Activated T-helper 2 cell treated with anti-CD3 and anti-CD28 coated beads, Interferon-gamma antibody, Interleukin-2, Interleukin-4, amounts not matched to agents 10 μg/mL and 5 μg/mL and 100 μg/mL, durations not matched to agents 14 hours and 24 hours and 36 hours (primary cell): ENCODE measurements around the gene MYO18A. TPM values are rescaled to one million over a fixed set of nuclear protein-coding genes. Genes with fewer than 3 reads are reported as not detected.
A peak's percentile ranks its signal among the peaks of the same experiment; 100 is the strongest.

ENCODE experiments used
- DNase-seq: peaks from one replicate; pipeline ENCODE4 v3.0.0; 2021; ENCODE audit warnings: low spot score
- H3K27ac Mint-ChIP-seq: one replicate; pipeline ENCODE4 v1.8.0; 2021; ENCODE audit warnings: mixed read lengths
- H3K27me3 Mint-ChIP-seq: one replicate; pipeline ENCODE4 v1.8.0; 2021; ENCODE audit warnings: low read depth, mixed read lengths
- H3K36me3 Mint-ChIP-seq: one replicate; pipeline ENCODE4 v1.8.0; 2021; ENCODE audit warnings: low read depth, mixed read lengths
- H3K4me1 Mint-ChIP-seq: one replicate; pipeline ENCODE4 v1.8.0; 2021; ENCODE audit warnings: low read depth, mixed read lengths
- H3K4me3 Mint-ChIP-seq: one replicate; pipeline ENCODE4 v1.8.0; 2021; ENCODE audit warnings: low read depth, mild to moderate bottlenecking, moderate library complexity, mixed read lengths
- H3K9me3 Mint-ChIP-seq: one replicate; pipeline ENCODE4 v1.8.0; 2021; ENCODE audit warnings: mixed read lengths
- intact Hi-C: fragments of 100-400 bp; cut with micrococcal nuclease; formaldehyde crosslinking; loops from one replicate; pipeline ENCODE4 v1.15.1; 2023
- total RNA-seq: library from RNA; stranded (reverse); gene quantifications from 2 replicates; pipeline ENCODE4 v1.2.3, GENCODE V29; 2022

MYO18A gene
- total RNA-seq, 1 donor from 2014 or later, result 49.5 TPM

DNA sequence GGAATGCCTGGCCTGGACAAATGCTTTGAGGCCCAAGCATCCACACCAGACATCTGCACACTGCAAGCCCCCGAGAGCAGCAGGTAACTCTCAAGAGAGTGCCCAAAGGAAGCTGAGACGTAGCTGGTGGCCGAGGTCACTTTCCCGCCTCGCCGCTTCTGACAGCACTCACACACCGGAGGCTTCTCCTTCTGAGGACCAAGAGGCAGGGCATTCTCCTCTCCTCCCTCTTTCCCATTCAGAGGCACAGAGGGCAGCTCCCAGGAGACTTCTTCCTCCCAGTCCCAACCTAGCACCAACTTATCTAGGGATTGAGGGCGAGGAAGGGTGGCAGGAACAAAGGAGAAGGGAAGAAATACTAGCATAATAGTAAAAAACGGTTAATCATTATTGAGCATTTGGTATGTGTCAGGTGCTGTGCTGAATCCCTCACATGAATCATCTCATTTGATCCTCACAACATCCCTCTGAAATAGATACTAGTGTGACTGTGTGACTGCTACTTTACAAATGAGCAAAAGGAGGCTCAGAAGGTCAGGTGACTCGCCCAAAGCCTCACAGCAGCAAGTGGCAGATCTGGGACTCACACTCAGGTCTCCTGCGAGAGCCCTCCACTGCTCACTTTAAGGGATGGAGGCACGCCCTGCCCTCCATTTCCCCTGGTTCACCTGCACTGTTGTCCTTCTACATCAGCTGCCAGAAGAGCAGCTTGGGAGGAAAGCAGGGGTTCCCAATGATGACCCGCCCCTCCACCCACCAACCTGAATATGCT is 41.8 kb downstream of the MYO18A start:
- peak overlapping the region; percentile 89 for H3K4me3 Mint-ChIP-seq
- no peaks in the 10 kb centered on the region for H3K27me3 Mint-ChIP-seq
- H3K9me3 Mint-ChIP-seq, result no peaks in the 10 kb centered on the region
- peaks cover 57% of the 10 kb centered on the region for H3K4me1 Mint-ChIP-seq
- intact Hi-C loops, result loop anchor here (5.0 kb wide), 1 partner anchor 39 kb away; no protein-coding TSS in a partner anchor
- H3K27ac Mint-ChIP-seq, result peak overlapping the region; percentile 99
- DNase-seq, result peak; percentile 50
- H3K36me3 Mint-ChIP-seq, result peaks cover 22% of the 10 kb centered on the region

DNA sequence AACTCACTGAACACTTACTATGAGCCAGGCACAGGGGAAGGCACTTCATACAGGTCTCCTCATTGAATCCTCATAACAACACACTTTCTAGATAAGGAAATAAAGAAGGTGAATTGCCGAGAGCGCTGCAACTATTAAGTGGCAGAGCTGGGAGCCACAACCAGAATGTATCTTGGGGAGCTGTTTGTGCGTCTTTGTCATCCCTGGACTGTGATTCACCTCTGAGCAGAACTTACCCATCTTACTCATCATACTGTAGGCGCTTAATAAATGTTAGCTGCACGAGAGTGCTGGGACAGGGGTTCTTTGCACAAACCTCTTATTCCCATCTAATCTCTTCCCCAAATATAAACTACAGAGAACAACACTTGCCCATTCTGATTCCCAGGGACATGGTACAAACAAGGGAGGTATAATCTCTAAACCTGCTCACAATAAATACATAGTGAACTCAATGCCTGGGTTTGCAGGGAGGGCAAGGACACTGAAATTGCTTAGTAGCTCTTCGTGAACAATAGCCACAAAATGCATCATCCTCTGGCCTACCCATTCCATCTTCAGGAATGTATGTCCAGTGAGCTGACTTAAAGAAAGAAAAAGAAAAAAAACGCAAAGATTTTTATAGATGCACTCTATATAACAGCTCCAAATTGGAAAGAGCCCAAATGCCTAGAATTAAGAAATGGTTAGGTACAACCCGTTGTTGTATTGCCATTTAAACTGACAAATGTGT is 43.0 kb downstream of the MYO18A start:
- peak overlapping the region; percentile 99 for H3K27ac Mint-ChIP-seq
- DNase-seq, result no peak
- H3K9me3 Mint-ChIP-seq, result no peaks in the 10 kb centered on the region
- peaks cover 65% of the 10 kb centered on the region for H3K4me1 Mint-ChIP-seq
- peak overlapping the region; percentile 89 for H3K4me3 Mint-ChIP-seq
- H3K27me3 Mint-ChIP-seq, result no peaks in the 10 kb centered on the region
- peaks cover 25% of the 10 kb centered on the region for H3K36me3 Mint-ChIP-seq
- intact Hi-C loops, result loop anchor here (5.0 kb wide), 1 partner anchor 40 kb away; no protein-coding TSS in a partner anchor

DNA sequence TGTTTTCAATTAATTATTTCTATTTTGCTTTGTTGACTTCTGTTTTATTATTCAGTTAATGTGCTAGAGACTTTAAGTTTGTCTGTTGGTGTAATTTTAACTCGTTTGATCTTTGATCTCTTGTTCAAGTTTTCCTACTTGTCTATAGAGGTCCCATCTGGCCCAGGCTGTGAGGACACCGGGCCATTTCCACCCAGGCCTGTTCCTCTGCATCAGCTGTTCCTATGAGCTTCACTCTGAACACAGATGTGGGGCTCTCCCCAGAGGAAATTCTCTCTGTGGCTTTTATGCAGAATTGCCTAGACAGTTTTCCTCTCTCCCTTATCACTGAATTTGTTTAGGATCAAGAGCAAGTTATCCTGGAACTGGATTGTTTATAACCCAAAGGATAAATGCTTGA is 44.7 kb downstream of the MYO18A start:
- no peak for DNase-seq

GRCh38 chr17:29133121-29133713 is 47.0 kb downstream of the MYO18A start:
- H3K4me3 Mint-ChIP-seq, result no peak overlapping the region
- no peak for DNase-seq
- intact Hi-C loops, result no loop called here
- no peaks in the 10 kb centered on the region for H3K9me3 Mint-ChIP-seq
- H3K27ac Mint-ChIP-seq, result peak overlapping the region; percentile 63
- peaks cover 25% of the 10 kb centered on the region for H3K36me3 Mint-ChIP-seq
- no peaks in the 10 kb centered on the region for H3K27me3 Mint-ChIP-seq
- peaks cover 55% of the 10 kb centered on the region for H3K4me1 Mint-ChIP-seq

More for the DNA sequence above, 44.7 kb downstream of the MYO18A start:
- peaks cover 70% of the 10 kb centered on the region for H3K4me1 Mint-ChIP-seq
- peak overlapping the region; percentile 57 for H3K27ac Mint-ChIP-seq
- H3K9me3 Mint-ChIP-seq, result no peaks in the 10 kb centered on the region
- intact Hi-C loops, result loop anchor here (5.0 kb wide), 1 partner anchor 42 kb away; no protein-coding TSS in a partner anchor
- no peaks in the 10 kb centered on the region for H3K27me3 Mint-ChIP-seq
- peaks cover 25% of the 10 kb centered on the region for H3K36me3 Mint-ChIP-seq
- no peak overlapping the region for H3K4me3 Mint-ChIP-seq

DNA sequence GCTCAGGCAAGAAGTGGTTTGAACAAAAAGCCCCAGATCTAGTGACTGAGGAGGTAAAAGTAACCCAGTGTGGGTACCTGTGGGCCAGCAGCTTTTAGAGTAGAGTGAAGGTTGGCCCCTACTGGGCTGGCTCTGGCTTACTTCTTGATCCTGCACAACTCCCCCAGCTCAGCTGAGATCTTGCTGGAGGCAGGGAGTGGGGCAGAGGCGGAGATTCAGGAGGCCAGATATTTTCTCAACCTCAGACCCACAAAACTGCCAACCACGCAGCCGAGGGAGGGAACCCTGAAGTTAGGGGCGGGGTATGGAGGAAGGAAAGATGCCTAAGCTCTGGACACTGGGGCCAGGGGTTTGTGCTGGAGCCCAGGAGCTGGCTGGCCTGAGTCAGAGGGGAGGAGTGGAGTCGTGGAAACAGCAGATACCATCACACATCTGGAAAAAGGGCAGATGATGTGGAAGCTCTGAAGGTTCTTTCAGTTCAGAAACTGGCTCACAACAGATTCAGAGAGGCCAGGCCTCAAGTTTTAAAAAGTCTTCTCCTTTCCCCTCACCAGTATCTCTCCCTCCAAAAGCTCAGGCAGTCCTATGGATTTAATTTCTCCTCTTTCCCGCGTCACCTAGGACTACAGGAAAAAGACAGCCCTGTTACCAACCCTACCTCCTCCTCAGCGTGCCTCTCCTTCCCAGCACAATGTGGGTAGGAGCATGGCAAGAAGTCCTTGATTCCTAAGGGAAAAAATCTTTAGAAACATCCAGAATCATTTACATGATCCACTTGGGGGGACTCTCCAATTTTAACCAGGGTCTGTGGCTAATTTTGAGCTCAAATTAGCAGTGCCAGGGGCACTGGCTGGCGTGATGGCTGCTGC is 48.1 kb downstream of the MYO18A start:
- peaks cover 44% of the 10 kb centered on the region for H3K4me1 Mint-ChIP-seq
- peaks cover 21% of the 10 kb centered on the region for H3K36me3 Mint-ChIP-seq
- H3K4me3 Mint-ChIP-seq, result no peak overlapping the region
- intact Hi-C loops, result no loop called here
- H3K27me3 Mint-ChIP-seq, result no peaks in the 10 kb centered on the region
- H3K27ac Mint-ChIP-seq, result peak overlapping the region; percentile 88
- H3K9me3 Mint-ChIP-seq, result no peaks in the 10 kb centered on the region
- no peak for DNase-seq

DNA sequence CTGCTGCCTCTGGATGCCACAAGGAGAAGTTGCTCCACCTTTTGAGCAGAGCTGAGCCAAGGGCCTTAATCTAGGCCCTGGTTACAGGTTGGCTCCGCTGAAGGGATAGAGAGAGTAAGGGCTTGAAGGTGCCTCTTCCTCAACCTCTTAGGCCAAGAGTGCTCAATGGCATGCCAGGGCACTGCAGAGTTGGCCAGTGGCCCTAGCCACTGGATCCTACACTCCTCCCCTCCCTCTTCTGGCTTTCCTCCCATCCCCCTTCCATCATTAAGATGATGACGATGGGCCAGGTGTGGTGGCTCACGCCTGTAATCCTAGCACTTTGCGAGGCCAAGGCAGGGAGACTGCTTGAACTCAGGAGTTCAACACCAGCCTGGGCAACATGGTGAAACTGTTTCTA is 50.5 kb downstream of the MYO18A start:
- DNase-seq, result no peak
- intact Hi-C loops, result no loop called here
- H3K36me3 Mint-ChIP-seq, result peaks cover 7% of the 10 kb centered on the region
- H3K9me3 Mint-ChIP-seq, result no peaks in the 10 kb centered on the region
- H3K27ac Mint-ChIP-seq, result no peak overlapping the region
- H3K4me3 Mint-ChIP-seq, result no peak overlapping the region
- H3K27me3 Mint-ChIP-seq, result no peaks in the 10 kb centered on the region
- H3K4me1 Mint-ChIP-seq, result peaks cover 30% of the 10 kb centered on the region

DNA sequence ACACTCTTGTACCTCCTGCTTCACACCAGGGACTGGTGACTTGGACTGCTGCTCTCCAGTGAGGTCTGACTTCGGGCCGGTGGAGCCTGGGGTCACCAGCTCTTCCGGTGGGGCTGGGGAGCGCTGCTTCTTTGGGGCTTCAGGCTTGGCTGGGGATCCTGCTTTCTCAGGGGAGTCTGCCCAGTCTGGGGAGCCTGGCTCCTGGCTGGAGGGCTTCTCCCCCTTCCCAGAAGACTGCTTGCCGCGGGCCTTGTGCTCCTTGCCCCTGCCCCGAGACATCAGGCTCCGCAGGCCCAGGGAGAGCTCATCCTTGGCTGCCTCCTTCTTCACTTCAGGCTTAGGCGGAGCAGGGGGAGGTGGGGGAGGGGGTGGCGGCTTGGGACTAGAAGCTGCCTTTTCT is 52.4 kb downstream of the MYO18A start:
- Mint-ChIP-seq H3K9me3 (no peaks in the 10 kb centered on the region), H3K4me1 (peaks cover 21% of the 10 kb centered on the region), H3K36me3 (no peaks in the 10 kb centered on the region), H3K4me3 (no peak overlapping the region), H3K27me3 (no peaks in the 10 kb centered on the region), H3K27ac (no peak overlapping the region)
- no peak for DNase-seq
- intact Hi-C loops, result no loop called here

DNA sequence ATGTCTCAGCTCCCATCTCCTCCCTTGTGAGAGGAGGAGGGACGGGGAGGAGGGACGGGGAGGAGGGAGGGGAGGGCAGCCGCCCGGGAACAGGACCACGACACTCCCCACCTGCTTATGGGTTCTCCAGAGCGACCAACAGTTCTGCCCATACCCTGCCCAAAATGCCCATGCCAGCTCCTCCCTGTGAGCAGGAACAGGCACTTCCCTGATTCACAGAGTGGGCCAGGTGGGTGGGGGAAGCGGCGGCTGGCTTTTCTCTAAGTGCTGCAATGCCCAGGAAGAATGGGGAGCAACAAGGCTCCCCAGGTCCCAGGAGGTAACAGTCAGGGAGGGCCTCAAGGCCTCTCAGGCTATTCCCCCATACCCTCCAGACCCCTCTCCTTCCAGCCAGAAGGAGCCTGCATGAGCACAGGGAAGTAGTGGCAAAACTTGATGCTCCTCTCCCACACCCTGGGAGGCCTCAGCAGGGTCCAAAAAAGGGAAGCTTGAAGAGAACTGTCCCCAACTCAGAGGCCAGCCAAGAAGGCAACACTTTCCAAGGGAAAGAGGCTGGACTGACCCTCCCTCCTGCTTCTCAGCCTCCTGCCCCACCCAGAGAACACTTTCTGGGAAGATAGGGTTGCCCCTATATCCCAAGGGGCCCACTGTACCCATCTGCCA is 53.8 kb downstream of the MYO18A start:
- Mint-ChIP-seq H3K4me3 (no peak overlapping the region), H3K36me3 (no peaks in the 10 kb centered on the region), H3K4me1 (peaks cover 7% of the 10 kb centered on the region), H3K27ac (peak overlapping the region; percentile 55), H3K27me3 (no peaks in the 10 kb centered on the region), H3K9me3 (no peaks in the 10 kb centered on the region)
- no peak for DNase-seq
- intact Hi-C loops, result no loop called here

- H3K27ac Mint-ChIP-seq, result no peak overlapping the region
- DNase-seq, result no peak
- no peak overlapping the region for H3K4me3 Mint-ChIP-seq
- H3K36me3 Mint-ChIP-seq, result peaks cover 4% of the 10 kb centered on the region
- H3K4me1 Mint-ChIP-seq, result peaks cover 1% of the 10 kb centered on the region
- H3K9me3 Mint-ChIP-seq, result no peaks in the 10 kb centered on the region
- intact Hi-C loops, result no loop called here
- no peaks in the 10 kb centered on the region for H3K27me3 Mint-ChIP-seq
Measured at GRCh38 chr17:29125651-29126050, 54.5 kb downstream of the MYO18A start.

GRCh38 chr17:29124925-29125273 is 55.3 kb downstream of the MYO18A start:
- intact Hi-C loops, result loop anchor here (1.0 kb wide), 1 partner anchor 20 kb away; no protein-coding TSS in a partner anchor
- H3K27ac Mint-ChIP-seq, result peak overlapping the region; percentile 42
- no peaks in the 10 kb centered on the region for H3K27me3 Mint-ChIP-seq
- H3K9me3 Mint-ChIP-seq, result no peaks in the 10 kb centered on the region
- peaks cover 10% of the 10 kb centered on the region for H3K36me3 Mint-ChIP-seq
- H3K4me1 Mint-ChIP-seq, result no peaks in the 10 kb centered on the region
- no peak overlapping the region for H3K4me3 Mint-ChIP-seq
- DNase-seq, result no peak

GRCh38 chr17:29124135-29124924 is 55.9 kb downstream of the MYO18A start:
- DNase-seq, result no peak
- Mint-ChIP-seq H3K27me3 (no peaks in the 10 kb centered on the region), H3K9me3 (no peaks in the 10 kb centered on the region), H3K4me3 (no peak overlapping the region), H3K4me1 (no peaks in the 10 kb centered on the region), H3K36me3 (peaks cover 15% of the 10 kb centered on the region), H3K27ac (no peak overlapping the region)
- intact Hi-C loops, result loop anchor here (1.0 kb wide), 1 partner anchor 21 kb away; no protein-coding TSS in a partner anchor
